HepG2 (cell line): ENCODE measurements around the gene INHBE. TPM values are rescaled to one million over a fixed set of nuclear protein-coding genes. Genes with fewer than 3 reads are reported as not detected.

ENCODE experiments used
- AKAP8 ChIP-seq: sonication (generic); formaldehyde crosslinking; IDR thresholded peaks from 2 replicates; pipeline ENCODE4 v1.5.1; 2020; ENCODE audit warnings: mild to moderate bottlenecking, missing genetic modification reagents
- FOXA1 ChIP-seq, 2 experiments: fragments of 450-650 bp in 1 of 2; sonication (generic) in 1 of 2; formaldehyde crosslinking in 1 of 2; IDR thresholded peaks; 2 replicates each; pipeline versions ENCODE4 v1.4.0 to v1.6.1; 2016 to 2020; ENCODE audit warnings: missing genetic modification reagents in 1 of 2
- HDAC2 ChIP-seq: sonication (generic); formaldehyde crosslinking; IDR thresholded peaks from 2 replicates; pipeline ENCODE4 v1.4.0; 2020; ENCODE audit warnings: missing genetic modification reagents
- HOXD1 ChIP-seq: sonication (generic); formaldehyde crosslinking; IDR thresholded peaks from 2 replicates; pipeline ENCODE4 v1.5.0; 2020; ENCODE audit warnings: missing genetic modification reagents
- MAZ ChIP-seq, 2 experiments: sonication (generic) in 1 of 2; formaldehyde crosslinking in 1 of 2; IDR thresholded peaks; 2 replicates each; pipeline versions ENCODE4 v1.5.0 to v1.6.1; 2012 to 2020; ENCODE audit warnings: low read depth in 2 of 2, mild to moderate bottlenecking in 2 of 2, borderline replicate concordance in 1 of 2, improper control_type of control experiment in 1 of 2, low read length in 1 of 2, missing genetic modification reagents in 1 of 2, moderate library complexity in 1 of 2
- POLR2AphosphoS5 ChIP-seq: IDR thresholded peaks from 2 replicates; pipeline ENCODE4 v1.6.1; 2012; ENCODE audit warnings: low read depth, low read length
- SIX4 ChIP-seq: sonication (generic); formaldehyde crosslinking; IDR thresholded peaks from 2 replicates; pipeline ENCODE4 v1.4.0; 2020; ENCODE audit warnings: missing genetic modification reagents
- SMAD1 ChIP-seq: sonication (generic); formaldehyde crosslinking; IDR thresholded peaks from 2 replicates; pipeline ENCODE4 v1.4.0; 2020; ENCODE audit warnings: missing genetic modification reagents, low read depth, mild to moderate bottlenecking, borderline replicate concordance
- SRY ChIP-seq: sonication (generic); formaldehyde crosslinking; IDR thresholded peaks from 2 replicates; pipeline ENCODE4 v1.8.0; 2022; ENCODE audit warnings: mild to moderate bottlenecking, missing genetic modification reagents
- TARDBP ChIP-seq: sonication (generic); formaldehyde crosslinking; IDR thresholded peaks from 2 replicates; pipeline ENCODE4 v1.8.0; 2022; ENCODE audit warnings: mild to moderate bottlenecking, missing genetic modification reagents
- TBX2 ChIP-seq: sonication (generic); formaldehyde crosslinking; IDR thresholded peaks from 2 replicates; pipeline ENCODE4 v1.5.0; 2020; ENCODE audit warnings: missing genetic modification reagents, mild to moderate bottlenecking, borderline replicate concordance
- TEAD3 ChIP-seq: optimal IDR thresholded peaks from 2 replicates; pipeline ENCODE3; 2016; ENCODE audit warnings: borderline replicate concordance
- YY1 ChIP-seq: IDR thresholded peaks from 2 replicates; pipeline ENCODE4 v1.6.1; 2011; ENCODE audit warnings: low read length, low read depth, moderate library complexity, mild to moderate bottlenecking; ENCODE audit not compliant: insufficient read depth, insufficient replicate concordance
- ZBTB42 ChIP-seq: sonication (generic); formaldehyde crosslinking; IDR thresholded peaks from 2 replicates; pipeline ENCODE4 v1.5.0; 2020; ENCODE audit warnings: mild to moderate bottlenecking, missing genetic modification reagents
- ZMYM4 ChIP-seq: sonication (generic); formaldehyde crosslinking; IDR thresholded peaks from 2 replicates; pipeline ENCODE4 v1.8.1; 2023; ENCODE audit warnings: mild to moderate bottlenecking, missing genetic modification reagents
- ZNF232 ChIP-seq: sonication (generic); formaldehyde crosslinking; IDR thresholded peaks from 2 replicates; pipeline ENCODE4 v1.4.0; 2020; ENCODE audit warnings: missing genetic modification reagents, borderline replicate concordance
- ZNF296 ChIP-seq: sonication (generic); formaldehyde crosslinking; conservative IDR thresholded peaks from 2 replicates; pipeline ENCODE4 v1.5.0; 2020; ENCODE audit warnings: mild to moderate bottlenecking, missing genetic modification reagents
- ZNF563 ChIP-seq: sonication (generic); formaldehyde crosslinking; IDR thresholded peaks from 2 replicates; pipeline ENCODE4 v1.8.0; 2022; ENCODE audit warnings: mild to moderate bottlenecking, moderate library complexity, missing genetic modification reagents
- ZNF7 ChIP-seq: IDR thresholded peaks from 2 replicates; pipeline ENCODE4 v1.6.1; 2016; ENCODE audit warnings: missing biosample characterization, missing genetic modification reagents
- ZNF709 ChIP-seq: sonication (generic); formaldehyde crosslinking; IDR thresholded peaks from 2 replicates; pipeline ENCODE4 v1.5.0; 2020; ENCODE audit warnings: mild to moderate bottlenecking, missing genetic modification reagents
- ZSCAN12 ChIP-seq: sonication (generic); formaldehyde crosslinking; IDR thresholded peaks from 2 replicates; pipeline ENCODE4 v1.9.0; 2021; ENCODE audit warnings: mild to moderate bottlenecking, missing genetic modification reagents
- polyA plus RNA-seq, 8 experiments: library from polyadenylated mRNA; depleted of rRNA in 3 of 8; stranded (reverse) in 7 of 8; unstranded in 1 of 8; fragments of >200 nt; fragmentation: Illumina TruSeq in 4 of 8; extraction: Trizol in 4 of 8; gene quantifications; 2 replicates each; pipeline versions ENCODE4 v1.2.1 to v1.2.3, GENCODE V29; 2011 to 2016; ENCODE audit warnings: low read depth in 4 of 8, missing spikeins in 1 of 8, mixed read lengths in 1 of 8; ENCODE audit not compliant: insufficient read depth in 1 of 8
- total RNA-seq, 5 experiments: library from RNA; depleted of rRNA; stranded (reverse); fragments of >200 nt; fragmentation: Illumina TruSeq; extraction: Trizol; gene quantifications; 2 replicates each; pipeline ENCODE4 v1.2.3, GENCODE V29; 2016; ENCODE audit warnings: low read depth in 1 of 5
- TF ChIP-seq, protein P1 (sequence below): IDR thresholded peaks from 2 replicates; pipeline ENCODE4 v1.6.1; 2016; ENCODE audit warnings: missing compliant biosample characterization, missing genetic modification reagents, borderline replicate concordance
- TF ChIP-seq, protein P2 (sequence below): sonication (generic); formaldehyde crosslinking; IDR thresholded peaks from 2 replicates; pipeline ENCODE4 v1.8.1; 2023; ENCODE audit warnings: mild to moderate bottlenecking, missing genetic modification reagents
- TF ChIP-seq, protein P3 (sequence below): sonication (generic); formaldehyde crosslinking; conservative IDR thresholded peaks from 2 replicates; pipeline ENCODE4 v1.4.0; 2020; ENCODE audit warnings: missing genetic modification reagents
- TF ChIP-seq, protein P4 (sequence below): sonication (generic); formaldehyde crosslinking; IDR thresholded peaks from 2 replicates; pipeline ENCODE4 v1.8.1; 2022; ENCODE audit warnings: mild to moderate bottlenecking, missing genetic modification reagents

INHBE gene
- total and polyA plus RNA-seq, 2 of the 13 experiments (the other 11 are each of a cell fraction or from before 2014, with no cell fraction given), result 17.0 to 32.0 TPM

DNA sequence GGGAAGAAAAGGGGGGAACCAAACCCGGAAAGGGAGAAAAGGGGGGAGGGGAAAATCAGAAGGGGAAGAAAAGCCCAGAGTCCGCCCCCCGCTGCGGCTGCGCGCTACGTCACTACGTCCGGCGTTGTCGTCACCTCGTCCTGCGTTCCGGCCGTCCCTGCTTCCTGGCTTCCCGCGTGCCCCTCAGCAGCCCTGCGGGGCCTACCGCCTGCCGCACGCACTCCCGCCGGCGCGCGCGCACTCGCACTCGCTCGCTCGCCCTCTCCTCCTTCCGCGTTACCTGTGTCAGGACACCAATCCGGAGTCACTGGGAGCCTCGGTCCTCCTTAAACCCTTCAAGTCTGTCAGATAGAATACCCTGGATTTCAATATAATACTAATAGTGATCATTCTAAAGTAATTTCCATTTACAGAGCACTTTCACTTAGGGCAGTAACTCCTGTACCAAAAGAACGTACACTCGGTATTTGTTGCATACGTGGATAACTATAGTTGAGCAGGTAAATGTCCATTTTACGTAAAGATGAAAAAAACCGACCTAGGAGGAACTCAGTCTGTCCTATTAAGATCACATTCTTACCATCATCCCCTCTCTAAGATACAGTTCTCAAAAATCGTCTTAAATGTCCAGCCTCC lies 24.1 kb upstream of the INHBE start, which contains the start of gene R3HDM2 (continued):
- TF ChIP-seq ZNF563 (CRISPR knock-in tag) (peak; percentile 83; the same call in 1 of the 2 replicates), HDAC2 (CRISPR knock-in tag) (peak; percentile 41; the same call in 1 of the 2 replicates), ZNF7 (CRISPR knock-in tag) (no peak), ZSCAN12 (0 out of 2 replicates have a peak, but pooled peaks have one; percentile 56), SIX4 (CRISPR knock-in tag) (0 out of 2 replicates have a peak, but pooled peaks have one; percentile 13), ZNF709 (CRISPR knock-in tag) (peak; percentile 75), FOXA1 (IDR thresholded peaks at IDR 0.05) (no peak), FOXA1 (CRISPR knock-in tag; IDR thresholded peaks at IDR 0.05) (no peak; the same call in 1 of the 2 replicates), ZBTB42 (0 out of 2 replicates have a peak, but pooled peaks have one; percentile 70), ZMYM4 (CRISPR knock-in tag) (peak; percentile 68), YY1 (peak; percentile 63), ZNF296 (CRISPR knock-in tag) (no peak), ZNF232 (CRISPR knock-in tag) (peak; percentile 89; the same call in 1 of the 2 replicates), MAZ (IDR thresholded peaks at IDR 0.05; ENCODE audit: borderline replicate concordance, low read depth, low read length) (no peak), MAZ (CRISPR knock-in tag; IDR thresholded peaks at IDR 0.05; ENCODE audit: low read depth) (peak; percentile 87), TBX2 (CRISPR knock-in tag) (peak; percentile 80), AKAP8 (CRISPR knock-in tag) (peak; percentile 93), SMAD1 (peak; percentile 94), SRY (CRISPR knock-in tag) (peak; percentile 85; the same call in 1 of the 2 replicates), TARDBP (CRISPR knock-in tag) (peak; percentile 71; the same call in 1 of the 2 replicates), HOXD1 (CRISPR knock-in tag) (peak; percentile 80), POLR2AphosphoS5 (peak; percentile 85), TEAD3 (CRISPR knock-in tag) (peak; percentile 90)
- TF ChIP-seq, protein P1, sequence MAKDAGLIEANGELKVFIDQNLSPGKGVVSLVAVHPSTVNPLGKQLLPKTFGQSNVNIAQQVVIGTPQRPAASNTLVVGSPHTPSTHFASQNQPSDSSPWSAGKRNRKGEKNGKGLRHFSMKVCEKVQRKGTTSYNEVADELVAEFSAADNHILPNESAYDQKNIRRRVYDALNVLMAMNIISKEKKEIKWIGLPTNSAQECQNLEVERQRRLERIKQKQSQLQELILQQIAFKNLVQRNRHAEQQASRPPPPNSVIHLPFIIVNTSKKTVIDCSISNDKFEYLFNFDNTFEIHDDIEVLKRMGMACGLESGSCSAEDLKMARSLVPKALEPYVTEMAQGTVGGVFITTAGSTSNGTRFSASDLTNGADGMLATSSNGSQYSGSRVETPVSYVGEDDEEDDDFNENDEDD (CRISPR knock-in tag), result peak; percentile 94
- TF ChIP-seq, protein P2, sequence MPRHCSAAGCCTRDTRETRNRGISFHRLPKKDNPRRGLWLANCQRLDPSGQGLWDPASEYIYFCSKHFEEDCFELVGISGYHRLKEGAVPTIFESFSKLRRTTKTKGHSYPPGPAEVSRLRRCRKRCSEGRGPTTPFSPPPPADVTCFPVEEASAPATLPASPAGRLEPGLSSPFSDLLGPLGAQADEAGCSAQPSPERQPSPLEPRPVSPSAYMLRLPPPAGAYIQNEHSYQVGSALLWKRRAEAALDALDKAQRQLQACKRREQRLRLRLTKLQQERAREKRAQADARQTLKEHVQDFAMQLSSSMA (CRISPR knock-in tag), result peak; percentile 72; the same call in 1 of the 2 replicates
- TF ChIP-seq, protein P3, sequence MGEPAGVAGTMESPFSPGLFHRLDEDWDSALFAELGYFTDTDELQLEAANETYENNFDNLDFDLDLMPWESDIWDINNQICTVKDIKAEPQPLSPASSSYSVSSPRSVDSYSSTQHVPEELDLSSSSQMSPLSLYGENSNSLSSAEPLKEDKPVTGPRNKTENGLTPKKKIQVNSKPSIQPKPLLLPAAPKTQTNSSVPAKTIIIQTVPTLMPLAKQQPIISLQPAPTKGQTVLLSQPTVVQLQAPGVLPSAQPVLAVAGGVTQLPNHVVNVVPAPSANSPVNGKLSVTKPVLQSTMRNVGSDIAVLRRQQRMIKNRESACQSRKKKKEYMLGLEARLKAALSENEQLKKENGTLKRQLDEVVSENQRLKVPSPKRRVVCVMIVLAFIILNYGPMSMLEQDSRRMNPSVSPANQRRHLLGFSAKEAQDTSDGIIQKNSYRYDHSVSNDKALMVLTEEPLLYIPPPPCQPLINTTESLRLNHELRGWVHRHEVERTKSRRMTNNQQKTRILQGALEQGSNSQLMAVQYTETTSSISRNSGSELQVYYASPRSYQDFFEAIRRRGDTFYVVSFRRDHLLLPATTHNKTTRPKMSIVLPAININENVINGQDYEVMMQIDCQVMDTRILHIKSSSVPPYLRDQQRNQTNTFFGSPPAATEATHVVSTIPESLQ (CRISPR knock-in tag), result no peak
- TF ChIP-seq, protein P4, sequence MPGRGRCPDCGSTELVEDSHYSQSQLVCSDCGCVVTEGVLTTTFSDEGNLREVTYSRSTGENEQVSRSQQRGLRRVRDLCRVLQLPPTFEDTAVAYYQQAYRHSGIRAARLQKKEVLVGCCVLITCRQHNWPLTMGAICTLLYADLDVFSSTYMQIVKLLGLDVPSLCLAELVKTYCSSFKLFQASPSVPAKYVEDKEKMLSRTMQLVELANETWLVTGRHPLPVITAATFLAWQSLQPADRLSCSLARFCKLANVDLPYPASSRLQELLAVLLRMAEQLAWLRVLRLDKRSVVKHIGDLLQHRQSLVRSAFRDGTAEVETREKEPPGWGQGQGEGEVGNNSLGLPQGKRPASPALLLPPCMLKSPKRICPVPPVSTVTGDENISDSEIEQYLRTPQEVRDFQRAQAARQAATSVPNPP, result peak; percentile 43; the same call in 1 of the 2 replicates
